Ovary (tissue), 3 donors: Measurements from ENCODE around the gene MED27.

ENCODE experiments used
- POLR2A ChIP-seq: fragments of 450-650 bp; IDR thresholded peaks from one replicate; pipeline ENCODE4 v1.6.1; 2017; ENCODE audit warnings: antibody characterized with exemption, mild to moderate bottlenecking, moderate library complexity
- TF ChIP-seq, protein P1 (sequence below), 3 donors: fragments of 450-650 bp in 2 of 3; fragments of 200-600 bp in 1 of 3; IDR thresholded peaks; one replicate each; pipeline versions ENCODE4 v1.5.1 to v1.8.0; 2016 to 2022; ENCODE audit warnings: antibody characterized with exemption in 3 of 3, mild to moderate bottlenecking in 1 of 3
- donor health status: DM: no; HTN: no; CAD: no.

DNA sequence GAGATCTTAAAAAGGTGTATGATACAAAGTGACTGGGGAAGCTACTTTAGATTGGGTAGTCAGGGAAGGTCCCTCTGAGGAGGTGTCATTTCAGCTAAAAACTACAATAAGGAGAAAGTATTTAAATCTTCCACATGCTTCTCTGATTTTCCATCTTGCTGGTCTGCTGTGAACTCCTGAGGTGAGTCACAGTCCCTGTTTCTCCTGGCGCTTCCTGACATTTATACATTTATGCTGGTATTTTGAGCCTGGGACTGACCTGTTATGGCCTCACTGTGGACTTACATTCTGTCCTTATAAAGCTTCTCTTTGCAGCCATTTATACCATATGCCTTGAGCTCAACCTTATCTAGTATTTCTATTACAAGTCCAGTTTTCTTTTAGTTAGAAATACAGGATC is 95.1 kb downstream of the MED27 start:
- TF ChIP-seq POLR2A: no peak
- TF ChIP-seq, protein P1, sequence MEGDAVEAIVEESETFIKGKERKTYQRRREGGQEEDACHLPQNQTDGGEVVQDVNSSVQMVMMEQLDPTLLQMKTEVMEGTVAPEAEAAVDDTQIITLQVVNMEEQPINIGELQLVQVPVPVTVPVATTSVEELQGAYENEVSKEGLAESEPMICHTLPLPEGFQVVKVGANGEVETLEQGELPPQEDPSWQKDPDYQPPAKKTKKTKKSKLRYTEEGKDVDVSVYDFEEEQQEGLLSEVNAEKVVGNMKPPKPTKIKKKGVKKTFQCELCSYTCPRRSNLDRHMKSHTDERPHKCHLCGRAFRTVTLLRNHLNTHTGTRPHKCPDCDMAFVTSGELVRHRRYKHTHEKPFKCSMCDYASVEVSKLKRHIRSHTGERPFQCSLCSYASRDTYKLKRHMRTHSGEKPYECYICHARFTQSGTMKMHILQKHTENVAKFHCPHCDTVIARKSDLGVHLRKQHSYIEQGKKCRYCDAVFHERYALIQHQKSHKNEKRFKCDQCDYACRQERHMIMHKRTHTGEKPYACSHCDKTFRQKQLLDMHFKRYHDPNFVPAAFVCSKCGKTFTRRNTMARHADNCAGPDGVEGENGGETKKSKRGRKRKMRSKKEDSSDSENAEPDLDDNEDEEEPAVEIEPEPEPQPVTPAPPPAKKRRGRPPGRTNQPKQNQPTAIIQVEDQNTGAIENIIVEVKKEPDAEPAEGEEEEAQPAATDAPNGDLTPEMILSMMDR (IDR thresholded peaks at IDR 0.05): no peak
